ENCODE measurements around the gene MAGEA3.

DNA sequence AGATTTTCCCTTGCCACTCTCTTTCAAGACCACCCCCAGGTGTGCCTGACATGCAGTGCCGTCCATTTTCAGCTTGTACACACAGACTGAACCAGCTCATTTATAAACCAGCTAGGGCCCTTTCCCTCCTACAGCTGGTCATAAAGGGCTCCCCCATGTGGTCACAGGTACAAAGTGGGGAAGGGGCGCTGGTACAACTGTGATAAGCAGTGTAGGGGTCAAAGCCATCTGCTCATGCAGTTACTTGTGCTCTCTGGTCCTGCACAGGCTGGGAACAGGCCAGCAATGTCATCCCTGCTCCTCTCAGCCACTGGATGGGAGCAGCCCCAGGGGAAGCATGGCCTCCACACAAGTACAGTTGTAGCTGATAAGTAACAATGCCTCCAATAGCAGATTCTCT lies 40.3 kb upstream of the MAGEA3 start:
- no peak for TF ChIP-seq EZH2 (IDR thresholded peaks at IDR 0.05; ENCODE audit: borderline replicate concordance, control insufficient read depth, low read depth, low read length)
- TF ChIP-seq POLR2A (IDR thresholded peaks at IDR 0.05; ENCODE audit: low read depth, low read length) = no peak
- TF ChIP-seq CBFB (IDR thresholded peaks at IDR 0.05; ENCODE audit: low read depth) = no peak
- no peak for TF ChIP-seq RCOR1 (conservative IDR thresholded peaks at IDR 0.05; ENCODE audit: low read depth, low read length)
- no peak for TF ChIP-seq GABPA (IDR thresholded peaks at IDR 0.05; ENCODE audit: low read depth)
- TF ChIP-seq ZBED1 (IDR thresholded peaks at IDR 0.05; ENCODE audit: borderline replicate concordance) = no peak
- TF ChIP-seq POLR2AphosphoS5 (IDR thresholded peaks at IDR 0.05; ENCODE audit: low read length) = no peak
- no peak for TF ChIP-seq ZNF274 (IDR thresholded peaks at IDR 0.05; ENCODE audit: insufficient read depth, insufficient read length)
- TF ChIP-seq, protein P1, sequence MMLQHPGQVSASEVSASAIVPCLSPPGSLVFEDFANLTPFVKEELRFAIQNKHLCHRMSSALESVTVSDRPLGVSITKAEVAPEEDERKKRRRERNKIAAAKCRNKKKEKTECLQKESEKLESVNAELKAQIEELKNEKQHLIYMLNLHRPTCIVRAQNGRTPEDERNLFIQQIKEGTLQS (IDR thresholded peaks at IDR 0.05; ENCODE audit: borderline replicate concordance, extremely low read depth, low read depth, low read length) = no peak
- no peak for TF ChIP-seq EP300 (IDR thresholded peaks at IDR 0.05; ENCODE audit: borderline replicate concordance in 1 of 2, control insufficient read depth in 1 of 2, low read depth in 2 of 2, low read length in 2 of 2)
- no peak for TF ChIP-seq PBX3 (IDR thresholded peaks at IDR 0.05; ENCODE audit: insufficient replicate concordance, low read depth, low read length)
- TF ChIP-seq BCL11A (IDR thresholded peaks at IDR 0.05; ENCODE audit: low read depth, low read length) = no peak
- no peak for TF ChIP-seq WRNIP1 (IDR thresholded peaks at IDR 0.05; ENCODE audit: borderline replicate concordance, low read depth, low read length)
- no peak for TF ChIP-seq CTCF (IDR thresholded peaks at IDR 0.05 in 2 of 3, conservative IDR thresholded peaks at IDR 0.05 in 1 of 3; ENCODE audit: control insufficient read depth in 2 of 3, extremely low read depth in 1 of 3, insufficient read depth in 1 of 3, low read depth in 3 of 3, low read length in 3 of 3)

Data from GM12878 (cell line).